ENCODE results near the gene PMM1.

DNA sequence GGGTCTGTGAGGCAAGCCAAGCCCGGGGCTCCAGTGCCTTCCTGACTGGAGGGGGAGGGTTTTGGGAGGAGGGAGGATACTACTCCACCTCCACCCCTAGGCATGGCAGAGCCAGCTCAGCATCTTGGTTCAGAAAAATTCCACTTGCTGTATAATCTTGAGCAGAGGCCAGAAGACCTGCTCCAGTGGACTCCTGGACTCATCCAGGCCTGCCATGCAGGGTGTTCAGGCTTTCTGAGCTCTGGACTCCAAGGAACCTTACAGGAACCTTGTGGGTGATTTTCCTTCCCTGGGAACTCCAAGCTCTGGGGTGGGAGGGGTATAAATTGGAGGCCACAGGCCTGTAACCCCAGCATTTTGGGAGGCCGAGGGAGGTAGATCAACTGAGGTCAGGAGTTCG lies 19.4 kb downstream of the PMM1 start:
- TF ChIP-seq, protein P1, sequence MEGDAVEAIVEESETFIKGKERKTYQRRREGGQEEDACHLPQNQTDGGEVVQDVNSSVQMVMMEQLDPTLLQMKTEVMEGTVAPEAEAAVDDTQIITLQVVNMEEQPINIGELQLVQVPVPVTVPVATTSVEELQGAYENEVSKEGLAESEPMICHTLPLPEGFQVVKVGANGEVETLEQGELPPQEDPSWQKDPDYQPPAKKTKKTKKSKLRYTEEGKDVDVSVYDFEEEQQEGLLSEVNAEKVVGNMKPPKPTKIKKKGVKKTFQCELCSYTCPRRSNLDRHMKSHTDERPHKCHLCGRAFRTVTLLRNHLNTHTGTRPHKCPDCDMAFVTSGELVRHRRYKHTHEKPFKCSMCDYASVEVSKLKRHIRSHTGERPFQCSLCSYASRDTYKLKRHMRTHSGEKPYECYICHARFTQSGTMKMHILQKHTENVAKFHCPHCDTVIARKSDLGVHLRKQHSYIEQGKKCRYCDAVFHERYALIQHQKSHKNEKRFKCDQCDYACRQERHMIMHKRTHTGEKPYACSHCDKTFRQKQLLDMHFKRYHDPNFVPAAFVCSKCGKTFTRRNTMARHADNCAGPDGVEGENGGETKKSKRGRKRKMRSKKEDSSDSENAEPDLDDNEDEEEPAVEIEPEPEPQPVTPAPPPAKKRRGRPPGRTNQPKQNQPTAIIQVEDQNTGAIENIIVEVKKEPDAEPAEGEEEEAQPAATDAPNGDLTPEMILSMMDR (optimal IDR thresholded peaks at IDR 0.05 in 1 of 3, IDR thresholded peaks at IDR 0.05 in 1 of 3, conservative IDR thresholded peaks at IDR 0.05 in 1 of 3; ENCODE audit: extremely low read depth in 1 of 3, insufficient read depth in 2 of 3, low read length in 3 of 3), result no peak
- TF ChIP-seq EZH2 (IDR thresholded peaks at IDR 0.05; ENCODE audit: low read length), result no peak
